H9 (cell line): ENCODE results near the gene SCN2B. TPM values are rescaled to one million over a fixed set of nuclear protein-coding genes. Genes with fewer than 3 reads are reported as not detected.

Experiments used
- DNase-seq: peaks from one replicate; pipeline ENCODE4 v3.0.0-alpha.2; 2017
- H2AFZ ChIP-seq: one replicate; pipeline ENCODE4 v1.6.1; 2013; ENCODE audit warnings: mild to moderate bottlenecking, low read length, control low read depth, moderate library complexity
- H2AK5ac ChIP-seq: 2 replicates; pipeline ENCODE4 v1.6.1; 2013; ENCODE audit warnings: low read length, control low read depth, mixed read lengths; ENCODE audit not compliant: insufficient read length
- H2BK120ac ChIP-seq: one replicate; pipeline ENCODE4 v1.6.1; 2013; ENCODE audit warnings: low read depth, mild to moderate bottlenecking, low read length, control low read depth, inconsistent platforms; ENCODE audit not compliant: poor library complexity, severe bottlenecking
- H2BK12ac ChIP-seq: 2 replicates; pipeline ENCODE4 v1.6.1; 2013; ENCODE audit warnings: low read length, control low read depth, mixed read lengths, low read depth; ENCODE audit not compliant: insufficient read length
- H2BK15ac ChIP-seq: 2 replicates; pipeline ENCODE4 v1.6.1; 2013; ENCODE audit warnings: low read depth, low read length, control low read depth
- H2BK20ac ChIP-seq: one replicate; pipeline ENCODE4 v1.6.1; 2013; ENCODE audit warnings: low read depth, mild to moderate bottlenecking, low read length, control low read depth, inconsistent platforms; ENCODE audit not compliant: poor library complexity, severe bottlenecking
- H2BK5ac ChIP-seq: 2 replicates; pipeline ENCODE4 v1.6.1; 2013; ENCODE audit warnings: low read length, control low read depth, mixed read lengths; ENCODE audit not compliant: insufficient read length
- H3K14ac ChIP-seq: 2 replicates; pipeline ENCODE4 v1.6.1; 2013; ENCODE audit warnings: low read length, control low read depth; ENCODE audit not compliant: insufficient read depth
- H3K18ac ChIP-seq: 2 replicates; pipeline ENCODE4 v1.6.1; 2013; ENCODE audit warnings: low read depth, mild to moderate bottlenecking, mixed read lengths, low read length, control low read depth; ENCODE audit not compliant: insufficient read length
- H3K23ac ChIP-seq: 2 replicates; pipeline ENCODE4 v1.6.1; 2013; ENCODE audit warnings: low read length, control low read depth, mixed read lengths, low read depth; ENCODE audit not compliant: insufficient read length
- H3K23me2 ChIP-seq: 2 replicates; pipeline ENCODE4 v1.6.1; 2013; ENCODE audit warnings: low read depth, mild to moderate bottlenecking, mixed read lengths, low read length, control low read depth; ENCODE audit not compliant: insufficient read length, poor library complexity, severe bottlenecking
- H3K27ac ChIP-seq: 2 replicates; pipeline ENCODE4 v1.5.1; 2013; ENCODE audit warnings: low read length, control low read depth, mixed read lengths, low read depth; ENCODE audit not compliant: insufficient read length
- H3K27me3 ChIP-seq: 2 replicates; pipeline ENCODE4 v1.6.1; 2013; ENCODE audit warnings: low read length, control low read depth, inconsistent platforms; ENCODE audit not compliant: insufficient read depth
- H3K4ac ChIP-seq: 2 replicates; pipeline ENCODE4 v1.6.1; 2013; ENCODE audit warnings: low read depth, mild to moderate bottlenecking, control low read depth, inconsistent platforms, low read length, moderate library complexity
- H3K4me1 ChIP-seq: 2 replicates; pipeline ENCODE4 v1.6.1; 2013; ENCODE audit warnings: low read length, control low read depth, inconsistent platforms; ENCODE audit not compliant: insufficient read depth
- H3K4me2 ChIP-seq: 2 replicates; pipeline ENCODE4 v1.6.1; 2013; ENCODE audit warnings: low read length, control low read depth, mixed read lengths; ENCODE audit not compliant: insufficient read length, insufficient read depth
- H3K56ac ChIP-seq: 2 replicates; pipeline ENCODE4 v1.6.1; 2013; ENCODE audit warnings: low read depth, mild to moderate bottlenecking, mixed read lengths, low read length, control low read depth; ENCODE audit not compliant: insufficient read length
- H3K79me1 ChIP-seq: 2 replicates; pipeline ENCODE4 v1.6.1; 2013; ENCODE audit warnings: low read depth, mild to moderate bottlenecking, moderate library complexity, low read length, control low read depth, inconsistent platforms; ENCODE audit not compliant: insufficient read depth, poor library complexity, severe bottlenecking
- H3K79me2 ChIP-seq: 2 replicates; pipeline ENCODE4 v1.6.1; 2013; ENCODE audit warnings: low read length, control low read depth, inconsistent platforms; ENCODE audit not compliant: insufficient read depth
- H3K9ac ChIP-seq: 2 replicates; pipeline ENCODE4 v1.6.1; 2013; ENCODE audit warnings: low read length, control low read depth, mixed read lengths; ENCODE audit not compliant: insufficient read length; ENCODE audit errors: extremely low read depth
- H3K9me3 ChIP-seq: one replicate; pipeline ENCODE4 v1.6.1; 2013; ENCODE audit warnings: low read depth, low read length, inconsistent platforms; ENCODE audit not compliant: control insufficient read depth
- H3T11ph ChIP-seq: one replicate; pipeline ENCODE4 v1.6.1; 2013; ENCODE audit warnings: mild to moderate bottlenecking, low read length, control low read depth, inconsistent platforms
- H4K20me1 ChIP-seq: one replicate; pipeline ENCODE4 v1.6.1; 2013; ENCODE audit not compliant: control insufficient read depth, insufficient read length, insufficient read depth
- H4K5ac ChIP-seq: 2 replicates; pipeline ENCODE4 v1.6.1; 2013; ENCODE audit warnings: low read depth, mild to moderate bottlenecking, mixed read lengths, low read length, control low read depth; ENCODE audit not compliant: insufficient read length
- H4K8ac ChIP-seq: replicated peaks from 2 replicates; pipeline ENCODE4 v1.6.1; 2013; ENCODE audit warnings: low read length, control low read depth, mixed read lengths, low read depth; ENCODE audit not compliant: insufficient read length
- H4K91ac ChIP-seq: 2 replicates; pipeline ENCODE4 v1.6.1; 2013; ENCODE audit warnings: low read depth, mild to moderate bottlenecking, moderate library complexity, mixed read lengths, low read length, control low read depth; ENCODE audit not compliant: insufficient read length
- H3K27ac Mint-ChIP-seq, 3 experiments: 2 replicates in 2 of 3; 3 replicates in 1 of 3; pipeline ENCODE4 v1.8.0; 2020 to 2021; ENCODE audit warnings: mixed read lengths in 3 of 3, mild to moderate bottlenecking in 1 of 3, moderate library complexity in 1 of 3
- H3K27me3 Mint-ChIP-seq: 2 replicates; pipeline ENCODE4 v1.8.0; 2021; ENCODE audit warnings: low read depth, mild to moderate bottlenecking, moderate library complexity, mixed read lengths
- H3K36me3 Mint-ChIP-seq, 3 experiments: 2 replicates in 2 of 3; 3 replicates in 1 of 3; pipeline ENCODE4 v1.8.0; 2020 to 2021; ENCODE audit warnings: low read depth in 3 of 3, mixed read lengths in 3 of 3; ENCODE audit not compliant: insufficient read depth in 1 of 3
- H3K4me1 Mint-ChIP-seq, 2 experiments: 2 replicates each; pipeline ENCODE4 v1.8.0; 2020; ENCODE audit warnings: mixed read lengths in 2 of 2
- H3K4me3 Mint-ChIP-seq, 2 experiments: 2 replicates in 1 of 2; 3 replicates in 1 of 2; pipeline ENCODE4 v1.8.0; 2020 to 2021; ENCODE audit warnings: mild to moderate bottlenecking in 2 of 2, mixed read lengths in 2 of 2, moderate library complexity in 1 of 2
- H3K9me3 Mint-ChIP-seq, 2 experiments: 2 replicates in 1 of 2; 3 replicates in 1 of 2; pipeline ENCODE4 v1.8.0; 2020; ENCODE audit warnings: mild to moderate bottlenecking in 2 of 2, mixed read lengths in 2 of 2, moderate library complexity in 1 of 2
- WGBS: extraction: QIAGEN DNeasy Blood & Tissue Kit; methylation state at CpG from one replicate; pipeline ENCODE4 v1.1.7; 2013; ENCODE audit warnings: missing lambda C conversion rate, low lambda C conversion rate, mixed read lengths; ENCODE audit not compliant: insufficient read length; ENCODE audit errors: extremely low coverage; 5-methylcytosine and 5-hydroxymethylcytosine counted together
- total RNA-seq: library from RNA; stranded (reverse); gene quantifications from 2 replicates; pipeline ENCODE4 v1.2.1, GENCODE V29; 2021
- TF ChIP-seq, protein P1 (sequence below): fragments of 200-600 bp; sonication (generic); conservative IDR thresholded peaks from 3 replicates; pipeline ENCODE4 v1.8.0; 2021; ENCODE audit warnings: antibody characterized with exemption, mild to moderate bottlenecking

SCN2B gene
- total RNA-seq, 1 experiment from 2014 or later: not detected

DNA sequence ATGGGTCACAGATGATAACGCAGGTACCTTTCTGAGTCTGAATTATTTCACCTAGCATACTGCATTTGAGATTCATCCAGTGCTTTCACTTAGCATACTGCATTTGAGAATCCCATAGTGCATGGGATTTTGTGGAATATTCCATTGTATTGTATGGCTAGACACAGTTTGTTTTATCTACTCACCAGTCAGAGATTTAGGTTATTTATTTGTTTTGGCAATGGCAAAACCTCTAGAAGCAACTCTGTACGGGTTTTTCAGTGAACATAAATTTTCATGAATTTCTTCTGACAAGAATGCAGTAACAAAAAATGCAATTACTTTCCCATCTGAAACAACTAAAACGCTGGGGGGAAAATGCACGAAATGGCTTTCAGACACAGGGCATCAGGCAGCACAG lies 48.1 kb downstream of the SCN2B start:
- Histone ChIP-seq H3K14ac (no peak overlapping the region), H3K4me2 (no peak overlapping the region), H3K4ac (no peak overlapping the region), H3K27me3 (no peaks in the 10 kb centered on the region), H3K56ac (no peak overlapping the region), H3K18ac (no peak overlapping the region), H2BK20ac (no peak overlapping the region), H4K8ac (no peak overlapping the region), H4K91ac (no peak overlapping the region), H3K79me1 (no peaks in the 10 kb centered on the region), H4K20me1 (no peaks in the 10 kb centered on the region), H2AFZ (no peak overlapping the region), H3K23ac (no peak overlapping the region), H3K27ac (no peak overlapping the region), H3K9me3 (no peaks in the 10 kb centered on the region), H3K23me2 (no peaks in the 10 kb centered on the region), H2BK120ac (no peak overlapping the region), H2BK12ac (no peak overlapping the region), H3K4me1 (no peaks in the 10 kb centered on the region), H2BK5ac (no peak overlapping the region), H3K79me2 (no peaks in the 10 kb centered on the region), H2BK15ac (no peak overlapping the region), H4K5ac (no peak overlapping the region), H3K9ac (no peak overlapping the region), H2AK5ac (no peak overlapping the region), H3T11ph (no peak overlapping the region)
- DNase-seq: no peak
- Mint-ChIP-seq H3K9me3 (no peaks in the 10 kb centered on the region), H3K4me1 (peaks cover 6 to 12% of the 10 kb centered on the region in 2 experiments), H3K27me3 (peaks cover 10% of the 10 kb centered on the region), H3K4me3 (no peak overlapping the region), H3K36me3 (no peaks in the 10 kb centered on the region), H3K27ac (no peak overlapping the region; a peak in 1 of 7 replicates)
- TF ChIP-seq, protein P1, sequence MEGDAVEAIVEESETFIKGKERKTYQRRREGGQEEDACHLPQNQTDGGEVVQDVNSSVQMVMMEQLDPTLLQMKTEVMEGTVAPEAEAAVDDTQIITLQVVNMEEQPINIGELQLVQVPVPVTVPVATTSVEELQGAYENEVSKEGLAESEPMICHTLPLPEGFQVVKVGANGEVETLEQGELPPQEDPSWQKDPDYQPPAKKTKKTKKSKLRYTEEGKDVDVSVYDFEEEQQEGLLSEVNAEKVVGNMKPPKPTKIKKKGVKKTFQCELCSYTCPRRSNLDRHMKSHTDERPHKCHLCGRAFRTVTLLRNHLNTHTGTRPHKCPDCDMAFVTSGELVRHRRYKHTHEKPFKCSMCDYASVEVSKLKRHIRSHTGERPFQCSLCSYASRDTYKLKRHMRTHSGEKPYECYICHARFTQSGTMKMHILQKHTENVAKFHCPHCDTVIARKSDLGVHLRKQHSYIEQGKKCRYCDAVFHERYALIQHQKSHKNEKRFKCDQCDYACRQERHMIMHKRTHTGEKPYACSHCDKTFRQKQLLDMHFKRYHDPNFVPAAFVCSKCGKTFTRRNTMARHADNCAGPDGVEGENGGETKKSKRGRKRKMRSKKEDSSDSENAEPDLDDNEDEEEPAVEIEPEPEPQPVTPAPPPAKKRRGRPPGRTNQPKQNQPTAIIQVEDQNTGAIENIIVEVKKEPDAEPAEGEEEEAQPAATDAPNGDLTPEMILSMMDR: no peak
- WGBS: no CpG with 5 or more reads among the region's 4 CpGs
